WTC11 (cell line): Measurements from ENCODE around the gene HSPH1. TPM values are rescaled to one million over a fixed set of nuclear protein-coding genes. Genes with fewer than 3 reads are reported as not detected.

Experiments used
- ATAC-seq: fragments of 200-7000 bp; cut with Tn5 transposase; 2 replicates; pipeline ENCODE4 v1.10.0; 2021; ENCODE audit warnings: mild to moderate bottlenecking, moderate library complexity
- CTCF ChIA-PET: fragments of 300-600 bp; sonication (Branson Sonifier 250); formaldehyde crosslinking; loops from one replicate; lab custom pipeline; 2021; ENCODE audit warnings: antibody characterized with exemption; lab: Charles Lee
- POLR2A ChIA-PET: fragments of 350-600 bp; sonication (Branson Sonifier 250); formaldehyde crosslinking; loops from one replicate; lab custom pipeline; 2021; ENCODE audit warnings: antibody characterized with exemption; lab: Charles Lee
- DNase-seq: peaks from one replicate; pipeline ENCODE4 v3.0.0; 2021; ENCODE audit warnings: low spot score
- H3K27ac Mint-ChIP-seq: 2 replicates; pipeline ENCODE4 v1.8.0; 2021; ENCODE audit warnings: mixed read lengths
- H3K27me3 Mint-ChIP-seq: 2 replicates; pipeline ENCODE4 v1.8.0; 2021; ENCODE audit warnings: low read depth, mild to moderate bottlenecking, moderate library complexity, mixed read lengths
- H3K36me3 Mint-ChIP-seq: 2 replicates; pipeline ENCODE4 v1.8.0; 2021; ENCODE audit warnings: mixed read lengths
- H3K4me1 Mint-ChIP-seq: 2 replicates; pipeline ENCODE4 v1.8.0; 2022; ENCODE audit warnings: mixed read lengths
- H3K4me3 Mint-ChIP-seq: 2 replicates; pipeline ENCODE4 v1.8.0; 2021; ENCODE audit warnings: mild to moderate bottlenecking, moderate library complexity, mixed read lengths
- H3K9me3 Mint-ChIP-seq: 2 replicates; pipeline ENCODE4 v1.8.0; 2021; ENCODE audit warnings: mixed read lengths
- ATF1 ChIP-seq: sonication (generic); formaldehyde crosslinking; IDR thresholded peaks from 2 replicates; pipeline ENCODE4 v1.8.1; 2023; ENCODE audit warnings: mild to moderate bottlenecking, moderate library complexity, missing genetic modification reagents
- ETV6 ChIP-seq: sonication (generic); formaldehyde crosslinking; IDR thresholded peaks from 2 replicates; pipeline ENCODE4 v1.8.1; 2022; ENCODE audit warnings: mild to moderate bottlenecking, missing genetic modification reagents
- FOXJ3 ChIP-seq: sonication (generic); formaldehyde crosslinking; IDR thresholded peaks from 2 replicates; pipeline ENCODE4 v1.9.0; 2021; ENCODE audit warnings: missing genetic modification reagents, mild to moderate bottlenecking, borderline replicate concordance
- FOXK1 ChIP-seq: sonication (generic); formaldehyde crosslinking; IDR thresholded peaks from 2 replicates; pipeline ENCODE4 v1.8.0; 2022; ENCODE audit warnings: mild to moderate bottlenecking, moderate library complexity, missing genetic modification reagents
- GABPB1 ChIP-seq: sonication (generic); formaldehyde crosslinking; IDR thresholded peaks from 2 replicates; pipeline ENCODE4 v1.8.1; 2023; ENCODE audit warnings: mild to moderate bottlenecking, missing genetic modification reagents
- GTF2I ChIP-seq: fragments of 250-450 bp; sonication (Bioruptor Pico); conservative IDR thresholded peaks from 2 replicates; pipeline ENCODE4 v1.4.0; 2021; ENCODE audit warnings: mild to moderate bottlenecking
- HMGA2 ChIP-seq: fragments of 250-450 bp; sonication (Bioruptor Pico); IDR thresholded peaks from 2 replicates; pipeline ENCODE4 v1.4.0; 2021; ENCODE audit warnings: mild to moderate bottlenecking, moderate library complexity
- NR1H2 ChIP-seq: sonication (generic); formaldehyde crosslinking; IDR thresholded peaks from 2 replicates; pipeline ENCODE4 v1.9.0; 2021; ENCODE audit warnings: mild to moderate bottlenecking, moderate library complexity, missing genetic modification reagents
- NR2C2 ChIP-seq: sonication (generic); formaldehyde crosslinking; IDR thresholded peaks from 2 replicates; pipeline ENCODE4 v1.8.0; 2022; ENCODE audit warnings: mild to moderate bottlenecking, missing genetic modification reagents
- NR3C1 ChIP-seq: sonication (generic); formaldehyde crosslinking; conservative IDR thresholded peaks from 2 replicates; pipeline ENCODE4 v1.8.1; 2023; ENCODE audit warnings: low read depth, mild to moderate bottlenecking, missing genetic modification reagents
- OVOL2 ChIP-seq: fragments of 250-450 bp; sonication (Bioruptor Pico); IDR thresholded peaks from 2 replicates; pipeline ENCODE4 v1.9.0; 2021; ENCODE audit warnings: mild to moderate bottlenecking, borderline replicate concordance
- SP1 ChIP-seq: sonication (generic); formaldehyde crosslinking; conservative IDR thresholded peaks from 2 replicates; pipeline ENCODE4 v1.8.1; 2022; ENCODE audit warnings: missing genetic modification reagents
- ZNF121 ChIP-seq: sonication (generic); formaldehyde crosslinking; IDR thresholded peaks from 2 replicates; pipeline ENCODE4 v1.8.0; 2023; ENCODE audit warnings: missing genetic modification reagents
- ZNF396 ChIP-seq: fragments of 250-450 bp; sonication (Bioruptor Pico); IDR thresholded peaks from 2 replicates; pipeline ENCODE4 v1.8.0; 2021; ENCODE audit warnings: mild to moderate bottlenecking, moderate library complexity, borderline replicate concordance
- ZNF416 ChIP-seq: fragments of 250-450 bp; sonication (Bioruptor Pico); IDR thresholded peaks from 2 replicates; pipeline ENCODE4 v1.9.0; 2021; ENCODE audit warnings: mild to moderate bottlenecking, inconsistent platforms
- ZNF423 ChIP-seq: fragments of 250-450 bp; sonication (Bioruptor Pico); IDR thresholded peaks from 2 replicates; pipeline ENCODE4 v2.1.2; 2022; ENCODE audit warnings: mild to moderate bottlenecking, moderate library complexity
- total RNA-seq: library from RNA; stranded (reverse); gene quantifications from 3 replicates; pipeline ENCODE4 v1.2.3, GENCODE V29; 2021
- TF ChIP-seq, protein P1 (sequence below): sonication (generic); formaldehyde crosslinking; IDR thresholded peaks from 2 replicates; pipeline ENCODE4 v1.8.1; 2023; ENCODE audit warnings: mild to moderate bottlenecking, moderate library complexity, missing genetic modification reagents
- TF ChIP-seq, protein P2 (sequence below): sonication (generic); formaldehyde crosslinking; IDR thresholded peaks from 2 replicates; pipeline ENCODE4 v1.8.1; 2023; ENCODE audit warnings: mild to moderate bottlenecking, missing genetic modification reagents
- TF ChIP-seq, protein P3 (sequence below): sonication (generic); formaldehyde crosslinking; IDR thresholded peaks from 2 replicates; pipeline ENCODE4 v1.8.0; 2023; ENCODE audit warnings: missing genetic modification reagents, mild to moderate bottlenecking, borderline replicate concordance
- TF ChIP-seq, protein P4 (sequence below): fragments of 250-450 bp; sonication (Bioruptor Pico); IDR thresholded peaks from 2 replicates; pipeline ENCODE4 v1.9.0; 2021; ENCODE audit warnings: moderate library complexity, mild to moderate bottlenecking, inconsistent platforms, borderline replicate concordance
- TF ChIP-seq, protein P5 (sequence below): fragments of 200-600 bp; IDR thresholded peaks from 2 replicates; pipeline ENCODE4 v1.8.0; 2022; ENCODE audit warnings: antibody characterized with exemption

Gene HSPH1
- total RNA-seq, 1 experiment from 2014 or later, result 114 TPM

DNA sequence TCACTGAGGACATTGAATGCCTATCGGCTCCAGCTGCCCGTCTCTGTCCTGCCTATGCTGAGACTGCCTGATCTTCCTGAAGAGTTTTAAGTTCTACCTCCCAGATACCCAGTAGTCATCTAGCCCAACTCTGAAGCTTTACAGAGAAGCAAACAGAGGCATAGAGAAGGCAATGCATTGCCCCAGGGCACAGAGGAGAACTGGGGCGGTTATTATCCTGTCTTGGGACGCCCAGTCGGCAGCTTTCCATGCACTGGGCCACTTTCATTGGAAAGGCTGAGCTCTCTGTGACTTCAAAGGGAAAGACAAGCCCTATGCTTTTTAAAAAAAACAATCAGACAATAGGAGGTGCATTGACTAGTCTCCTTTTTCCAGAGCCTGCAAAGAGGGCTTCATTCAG lies 71.6 kb downstream of the HSPH1 start (continued):
- TF ChIP-seq, protein P1, sequence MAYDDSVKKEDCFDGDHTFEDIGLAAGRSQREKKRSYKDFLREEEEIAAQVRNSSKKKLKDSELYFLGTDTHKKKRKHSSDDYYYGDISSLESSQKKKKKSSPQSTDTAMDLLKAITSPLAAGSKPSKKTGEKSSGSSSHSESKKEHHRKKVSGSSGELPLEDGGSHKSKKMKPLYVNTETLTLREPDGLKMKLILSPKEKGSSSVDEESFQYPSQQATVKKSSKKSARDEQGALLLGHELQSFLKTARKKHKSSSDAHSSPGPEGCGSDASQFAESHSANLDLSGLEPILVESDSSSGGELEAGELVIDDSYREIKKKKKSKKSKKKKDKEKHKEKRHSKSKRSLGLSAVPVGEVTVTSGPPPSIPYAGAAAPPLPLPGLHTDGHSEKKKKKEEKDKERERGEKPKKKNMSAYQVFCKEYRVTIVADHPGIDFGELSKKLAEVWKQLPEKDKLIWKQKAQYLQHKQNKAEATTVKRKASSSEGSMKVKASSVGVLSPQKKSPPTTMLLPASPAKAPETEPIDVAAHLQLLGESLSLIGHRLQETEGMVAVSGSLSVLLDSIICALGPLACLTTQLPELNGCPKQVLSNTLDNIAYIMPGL (CRISPR knock-in tag), result no peak
- TF ChIP-seq HMGA2 (CRISPR knock-in tag) (no peak), GABPB1 (CRISPR knock-in tag) (no peak), ETV6 (CRISPR knock-in tag) (no peak), FOXK1 (CRISPR knock-in tag) (no peak)

DNA sequence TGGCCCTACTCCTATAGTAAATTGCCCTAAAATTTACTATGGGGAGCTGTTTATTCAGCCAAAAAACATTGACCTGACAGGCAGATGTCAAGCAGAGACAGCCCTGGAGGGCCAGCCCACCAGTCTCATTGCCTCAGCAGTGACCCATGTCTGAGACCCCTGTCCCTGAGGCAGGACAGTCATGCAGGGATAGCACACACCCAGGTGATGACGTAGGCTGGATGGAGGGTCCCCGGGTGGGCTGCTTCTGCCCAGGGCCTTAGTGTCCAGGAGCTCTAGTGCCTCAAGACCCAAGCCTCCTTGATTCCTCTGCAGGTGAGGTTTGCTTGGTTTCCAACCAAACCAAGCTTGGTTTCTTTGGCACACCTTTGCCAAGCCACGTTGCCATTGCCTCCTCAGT lies 72.1 kb downstream of the HSPH1 start:
- Mint-ChIP-seq H3K27me3 (no peaks in the 10 kb centered on the region), H3K4me1 (peaks cover 4% of the 10 kb centered on the region), H3K27ac (no peak overlapping the region), H3K36me3 (no peaks in the 10 kb centered on the region), H3K4me3 (no peak overlapping the region), H3K9me3 (peaks cover 10% of the 10 kb centered on the region)
- no peak for TF ChIP-seq SP1 (CRISPR knock-in tag)
- TF ChIP-seq, protein P2, sequence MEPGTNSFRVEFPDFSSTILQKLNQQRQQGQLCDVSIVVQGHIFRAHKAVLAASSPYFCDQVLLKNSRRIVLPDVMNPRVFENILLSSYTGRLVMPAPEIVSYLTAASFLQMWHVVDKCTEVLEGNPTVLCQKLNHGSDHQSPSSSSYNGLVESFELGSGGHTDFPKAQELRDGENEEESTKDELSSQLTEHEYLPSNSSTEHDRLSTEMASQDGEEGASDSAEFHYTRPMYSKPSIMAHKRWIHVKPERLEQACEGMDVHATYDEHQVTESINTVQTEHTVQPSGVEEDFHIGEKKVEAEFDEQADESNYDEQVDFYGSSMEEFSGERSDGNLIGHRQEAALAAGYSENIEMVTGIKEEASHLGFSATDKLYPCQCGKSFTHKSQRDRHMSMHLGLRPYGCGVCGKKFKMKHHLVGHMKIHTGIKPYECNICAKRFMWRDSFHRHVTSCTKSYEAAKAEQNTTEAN (CRISPR knock-in tag), result no peak
- TF ChIP-seq ZNF416 (CRISPR knock-in tag), result no peak
- no peak for TF ChIP-seq GTF2I
- ATAC-seq (no peak), DNase-seq (no peak)
- ChIA-PET CTCF (interaction anchor here (0.7 to 0.8 kb wide), 2 partner anchors 41 to 45 kb away, joined by 3 read pairs; no protein-coding TSS in a partner anchor), POLR2A (no interaction called here)

DNA sequence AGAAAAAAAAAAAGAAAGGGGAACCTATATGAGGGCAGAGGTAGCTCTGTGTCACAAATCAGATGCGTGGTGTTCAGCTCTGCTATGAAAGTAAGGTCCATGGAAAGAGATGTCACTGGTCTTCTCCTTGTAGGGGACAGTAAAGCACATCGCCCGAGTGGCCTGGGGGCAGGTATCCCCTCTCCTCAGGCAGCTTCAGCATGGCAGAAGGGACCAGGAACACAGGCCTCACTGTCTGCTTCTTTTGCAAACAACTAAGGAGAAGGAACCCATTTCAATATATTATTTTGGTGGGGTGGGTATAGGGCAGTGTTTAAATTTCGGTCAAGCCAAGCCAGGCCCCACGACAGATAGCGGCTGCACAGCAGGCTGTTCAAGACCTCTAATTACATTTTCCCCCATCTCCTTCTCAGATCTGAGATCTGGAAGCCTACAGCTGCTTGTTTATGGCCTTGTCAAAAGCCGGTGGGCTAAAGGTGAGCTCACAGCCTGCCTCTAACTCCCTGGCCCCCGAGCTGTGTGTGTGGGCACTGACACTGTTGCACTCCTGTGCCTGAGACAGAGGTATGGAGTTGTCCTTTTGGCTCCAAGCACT lies 72.8 kb downstream of the HSPH1 start:
- H3K9me3 Mint-ChIP-seq, result peaks cover 10% of the 10 kb centered on the region
- no peaks in the 10 kb centered on the region for H3K36me3 Mint-ChIP-seq
- H3K4me1 Mint-ChIP-seq, result no peaks in the 10 kb centered on the region
- no peak for ATAC-seq
- DNase-seq, result no peak
- POLR2A ChIA-PET, result no interaction called here
- H3K4me3 Mint-ChIP-seq, result no peak overlapping the region
- CTCF ChIA-PET, result interaction anchor here (0.7 to 0.8 kb wide), 2 partner anchors 40 to 44 kb away, joined by 3 read pairs; no protein-coding TSS in a partner anchor
- H3K27me3 Mint-ChIP-seq, result no peaks in the 10 kb centered on the region; the same call in 1 of the 2 replicates
- no peak overlapping the region for H3K27ac Mint-ChIP-seq
- no peak for TF ChIP-seq NR2C2 (CRISPR knock-in tag)
- no peak for TF ChIP-seq ZNF396
- TF ChIP-seq OVOL2 (CRISPR knock-in tag), result no peak
- no peak for TF ChIP-seq FOXK1 (CRISPR knock-in tag)
- TF ChIP-seq, protein P3, sequence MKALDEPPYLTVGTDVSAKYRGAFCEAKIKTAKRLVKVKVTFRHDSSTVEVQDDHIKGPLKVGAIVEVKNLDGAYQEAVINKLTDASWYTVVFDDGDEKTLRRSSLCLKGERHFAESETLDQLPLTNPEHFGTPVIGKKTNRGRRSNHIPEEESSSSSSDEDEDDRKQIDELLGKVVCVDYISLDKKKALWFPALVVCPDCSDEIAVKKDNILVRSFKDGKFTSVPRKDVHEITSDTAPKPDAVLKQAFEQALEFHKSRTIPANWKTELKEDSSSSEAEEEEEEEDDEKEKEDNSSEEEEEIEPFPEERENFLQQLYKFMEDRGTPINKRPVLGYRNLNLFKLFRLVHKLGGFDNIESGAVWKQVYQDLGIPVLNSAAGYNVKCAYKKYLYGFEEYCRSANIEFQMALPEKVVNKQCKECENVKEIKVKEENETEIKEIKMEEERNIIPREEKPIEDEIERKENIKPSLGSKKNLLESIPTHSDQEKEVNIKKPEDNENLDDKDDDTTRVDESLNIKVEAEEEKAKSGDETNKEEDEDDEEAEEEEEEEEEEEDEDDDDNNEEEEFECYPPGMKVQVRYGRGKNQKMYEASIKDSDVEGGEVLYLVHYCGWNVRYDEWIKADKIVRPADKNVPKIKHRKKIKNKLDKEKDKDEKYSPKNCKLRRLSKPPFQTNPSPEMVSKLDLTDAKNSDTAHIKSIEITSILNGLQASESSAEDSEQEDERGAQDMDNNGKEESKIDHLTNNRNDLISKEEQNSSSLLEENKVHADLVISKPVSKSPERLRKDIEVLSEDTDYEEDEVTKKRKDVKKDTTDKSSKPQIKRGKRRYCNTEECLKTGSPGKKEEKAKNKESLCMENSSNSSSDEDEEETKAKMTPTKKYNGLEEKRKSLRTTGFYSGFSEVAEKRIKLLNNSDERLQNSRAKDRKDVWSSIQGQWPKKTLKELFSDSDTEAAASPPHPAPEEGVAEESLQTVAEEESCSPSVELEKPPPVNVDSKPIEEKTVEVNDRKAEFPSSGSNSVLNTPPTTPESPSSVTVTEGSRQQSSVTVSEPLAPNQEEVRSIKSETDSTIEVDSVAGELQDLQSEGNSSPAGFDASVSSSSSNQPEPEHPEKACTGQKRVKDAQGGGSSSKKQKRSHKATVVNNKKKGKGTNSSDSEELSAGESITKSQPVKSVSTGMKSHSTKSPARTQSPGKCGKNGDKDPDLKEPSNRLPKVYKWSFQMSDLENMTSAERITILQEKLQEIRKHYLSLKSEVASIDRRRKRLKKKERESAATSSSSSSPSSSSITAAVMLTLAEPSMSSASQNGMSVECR (CRISPR knock-in tag), result no peak
- TF ChIP-seq ZNF121 (CRISPR knock-in tag), result no peak
- no peak for TF ChIP-seq ZNF416 (CRISPR knock-in tag)
- TF ChIP-seq, protein P4, sequence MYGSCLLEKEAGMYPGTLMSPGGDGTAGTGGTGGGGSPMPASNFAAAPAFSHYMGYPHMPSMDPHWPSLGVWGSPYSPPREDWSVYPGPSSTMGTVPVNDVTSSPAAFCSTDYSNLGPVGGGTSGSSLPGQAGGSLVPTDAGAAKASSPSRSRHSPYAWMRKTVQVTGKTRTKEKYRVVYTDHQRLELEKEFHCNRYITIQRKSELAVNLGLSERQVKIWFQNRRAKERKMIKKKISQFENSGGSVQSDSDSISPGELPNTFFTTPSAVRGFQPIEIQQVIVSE (CRISPR knock-in tag), result no peak
- no peak for TF ChIP-seq NR1H2 (CRISPR knock-in tag)
- TF ChIP-seq NR3C1 (CRISPR knock-in tag), result no peak
- no peak for TF ChIP-seq FOXJ3 (CRISPR knock-in tag)
- TF ChIP-seq ATF1 (CRISPR knock-in tag), result no peak
- TF ChIP-seq, protein P5, sequence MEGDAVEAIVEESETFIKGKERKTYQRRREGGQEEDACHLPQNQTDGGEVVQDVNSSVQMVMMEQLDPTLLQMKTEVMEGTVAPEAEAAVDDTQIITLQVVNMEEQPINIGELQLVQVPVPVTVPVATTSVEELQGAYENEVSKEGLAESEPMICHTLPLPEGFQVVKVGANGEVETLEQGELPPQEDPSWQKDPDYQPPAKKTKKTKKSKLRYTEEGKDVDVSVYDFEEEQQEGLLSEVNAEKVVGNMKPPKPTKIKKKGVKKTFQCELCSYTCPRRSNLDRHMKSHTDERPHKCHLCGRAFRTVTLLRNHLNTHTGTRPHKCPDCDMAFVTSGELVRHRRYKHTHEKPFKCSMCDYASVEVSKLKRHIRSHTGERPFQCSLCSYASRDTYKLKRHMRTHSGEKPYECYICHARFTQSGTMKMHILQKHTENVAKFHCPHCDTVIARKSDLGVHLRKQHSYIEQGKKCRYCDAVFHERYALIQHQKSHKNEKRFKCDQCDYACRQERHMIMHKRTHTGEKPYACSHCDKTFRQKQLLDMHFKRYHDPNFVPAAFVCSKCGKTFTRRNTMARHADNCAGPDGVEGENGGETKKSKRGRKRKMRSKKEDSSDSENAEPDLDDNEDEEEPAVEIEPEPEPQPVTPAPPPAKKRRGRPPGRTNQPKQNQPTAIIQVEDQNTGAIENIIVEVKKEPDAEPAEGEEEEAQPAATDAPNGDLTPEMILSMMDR, result no peak
- no peak for TF ChIP-seq ZNF423 (CRISPR knock-in tag)
